ENCODE data around the gene RNASE1.
A peak's percentile ranks its signal among the peaks of the same experiment; 100 is the strongest.

The RNASE1 gene

DNA sequence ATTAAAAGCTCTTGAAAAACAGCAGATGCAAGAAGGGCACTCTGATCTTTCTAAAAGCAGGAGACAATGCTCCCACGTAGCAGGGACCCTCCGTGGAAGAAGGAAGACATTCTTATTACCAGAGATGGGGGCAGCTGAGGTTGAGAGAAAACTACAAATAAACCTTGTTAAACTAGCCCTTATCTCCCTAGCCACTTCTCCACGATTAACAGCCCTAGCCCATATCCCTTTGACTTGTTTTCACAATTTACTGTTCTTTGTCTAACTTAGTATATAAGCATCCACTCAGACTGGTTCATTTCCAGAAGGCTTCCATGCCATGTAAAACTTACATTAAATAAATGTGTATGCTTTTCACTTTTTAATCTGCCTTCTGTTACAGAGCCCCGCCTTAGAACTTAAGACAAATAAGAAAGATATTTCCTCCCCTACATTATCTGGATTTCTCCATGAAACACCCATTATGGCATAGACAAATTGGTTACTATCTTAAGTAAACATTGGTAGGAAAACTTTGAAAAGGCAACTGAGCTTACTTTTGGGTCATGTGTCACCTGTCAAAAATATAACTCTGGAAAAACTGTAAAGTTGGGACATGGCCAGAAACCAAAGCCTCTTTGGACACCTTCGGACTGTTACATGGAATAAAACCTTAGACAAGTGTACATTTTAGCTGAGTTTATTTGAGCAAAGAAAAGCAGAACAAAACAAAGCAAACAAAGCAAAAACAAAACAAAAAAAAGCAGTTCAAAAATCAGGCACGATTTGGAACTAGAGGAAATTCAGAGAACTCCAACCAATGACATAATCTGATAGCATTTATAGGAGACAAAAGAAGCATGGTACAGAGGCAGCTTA lies 4.9 kb upstream of the RNASE1 start:
- no peak for DNase-seq (ENCODE audit: low spot score)

- no peak for DNase-seq (ENCODE audit: low spot score)
These were observed 2.8 kb upstream of the RNASE1 start for GRCh38 chr14:20805485-20805884.

GRCh38 chr14:20803223-20803622 lies 579 bp upstream of the RNASE1 start:
- DNase-seq (ENCODE audit: low spot score): no peak

GRCh38 chr14:20801726-20802125 lies 918 bp downstream of the RNASE1 start:
- no peak for DNase-seq (ENCODE audit: low spot score)

DNA sequence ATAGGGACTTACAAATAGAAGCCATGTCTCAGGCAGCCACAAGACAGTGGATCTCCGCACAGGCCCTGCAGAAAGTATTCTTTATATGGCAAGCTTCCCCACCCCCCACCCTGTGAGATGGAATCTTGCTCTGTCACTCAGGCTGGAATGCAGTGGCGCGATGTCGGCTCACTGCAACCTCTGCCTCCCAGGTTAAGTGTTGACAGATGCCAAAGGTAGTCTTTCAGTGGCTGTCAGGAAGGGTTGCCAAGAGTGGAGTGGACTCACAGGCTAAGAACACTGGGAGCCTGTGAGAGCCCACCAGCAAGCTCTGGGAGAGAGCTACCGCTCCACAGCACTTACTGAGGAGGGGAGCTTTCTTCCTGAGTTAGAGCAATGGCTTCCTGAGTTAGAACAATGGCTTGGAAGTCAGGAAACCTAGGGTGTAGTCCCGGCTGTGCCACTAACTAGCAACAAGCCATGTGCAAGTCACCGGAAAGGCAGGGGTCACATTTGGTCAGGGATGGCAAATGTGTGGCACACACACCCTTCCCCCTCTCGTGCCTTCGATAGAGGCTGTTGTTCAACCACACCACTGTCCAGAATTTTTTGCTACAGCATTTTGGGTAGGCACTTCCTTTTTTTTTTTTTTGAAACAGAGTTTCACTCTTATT lies 2.6 kb downstream of the RNASE1 start:
- no peak for DNase-seq (ENCODE audit: low spot score)

DNA sequence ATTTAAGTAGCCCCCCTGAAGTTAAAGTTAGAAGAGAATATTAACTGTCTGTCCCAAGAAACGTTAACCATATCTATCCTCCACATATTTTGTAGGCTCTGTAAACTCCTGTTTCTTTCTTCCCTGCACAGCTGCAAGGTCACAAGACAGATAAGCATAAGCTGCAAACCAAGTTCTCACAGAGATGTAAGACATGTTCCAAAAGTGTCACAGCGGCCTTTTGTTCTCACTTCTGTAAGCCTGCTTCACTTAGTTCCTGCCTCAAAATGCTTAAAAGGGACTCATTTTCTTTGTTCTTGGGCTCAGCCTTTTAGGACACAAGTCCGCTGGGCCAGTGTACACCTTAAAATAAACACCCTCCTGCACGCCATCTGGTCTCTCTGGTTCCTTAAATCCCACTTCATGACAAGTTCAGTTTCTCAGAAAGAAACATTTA lies 3.2 kb downstream of the RNASE1 start:
- no peak for DNase-seq (ENCODE audit: low spot score)

GRCh38 chr14:20798932-20799331 lies 3.7 kb downstream of the RNASE1 start:
- no peak for DNase-seq (ENCODE audit: low spot score)

DNA sequence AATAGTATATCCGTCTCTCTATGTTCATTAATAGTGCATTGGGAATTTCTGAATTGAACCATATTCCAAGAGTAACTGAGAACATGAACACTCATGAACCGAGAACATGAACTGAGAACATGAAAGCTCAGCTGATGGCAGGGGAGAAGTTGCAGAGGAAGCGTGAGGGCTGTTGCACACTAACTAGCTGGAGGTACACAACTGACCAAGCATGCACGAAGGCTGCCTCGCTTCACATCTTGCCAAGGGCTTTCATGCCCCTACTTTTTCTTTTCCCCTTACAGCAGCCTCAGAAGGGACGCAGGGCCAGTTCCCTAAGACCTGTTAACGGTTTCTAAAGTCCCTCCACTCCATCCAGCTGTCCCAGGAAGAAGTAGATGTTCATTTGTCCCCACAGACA lies 4.3 kb downstream of the RNASE1 start:
- no peak for DNase-seq (ENCODE audit: low spot score)

DNA sequence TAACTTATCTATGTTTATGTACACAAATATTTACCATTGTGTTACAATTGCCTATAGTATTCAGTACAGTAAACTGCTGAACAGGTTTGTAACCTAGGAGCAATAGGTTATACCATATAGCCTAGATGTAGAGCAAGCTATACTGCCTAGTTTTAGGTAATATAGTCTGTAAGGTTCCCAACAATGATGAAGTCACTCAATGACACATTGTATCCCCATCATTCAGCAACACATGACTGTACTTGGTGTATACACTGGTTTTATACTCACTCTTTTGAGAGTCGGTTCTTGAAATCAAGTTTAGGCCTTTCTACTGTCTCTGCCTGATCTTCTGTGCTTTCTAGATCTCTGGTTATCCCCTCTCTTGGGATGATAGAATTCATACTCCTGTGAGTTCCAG lies 5.5 kb downstream of the RNASE1 start:
- DNase-seq (ENCODE audit: low spot score): no peak

DNA sequence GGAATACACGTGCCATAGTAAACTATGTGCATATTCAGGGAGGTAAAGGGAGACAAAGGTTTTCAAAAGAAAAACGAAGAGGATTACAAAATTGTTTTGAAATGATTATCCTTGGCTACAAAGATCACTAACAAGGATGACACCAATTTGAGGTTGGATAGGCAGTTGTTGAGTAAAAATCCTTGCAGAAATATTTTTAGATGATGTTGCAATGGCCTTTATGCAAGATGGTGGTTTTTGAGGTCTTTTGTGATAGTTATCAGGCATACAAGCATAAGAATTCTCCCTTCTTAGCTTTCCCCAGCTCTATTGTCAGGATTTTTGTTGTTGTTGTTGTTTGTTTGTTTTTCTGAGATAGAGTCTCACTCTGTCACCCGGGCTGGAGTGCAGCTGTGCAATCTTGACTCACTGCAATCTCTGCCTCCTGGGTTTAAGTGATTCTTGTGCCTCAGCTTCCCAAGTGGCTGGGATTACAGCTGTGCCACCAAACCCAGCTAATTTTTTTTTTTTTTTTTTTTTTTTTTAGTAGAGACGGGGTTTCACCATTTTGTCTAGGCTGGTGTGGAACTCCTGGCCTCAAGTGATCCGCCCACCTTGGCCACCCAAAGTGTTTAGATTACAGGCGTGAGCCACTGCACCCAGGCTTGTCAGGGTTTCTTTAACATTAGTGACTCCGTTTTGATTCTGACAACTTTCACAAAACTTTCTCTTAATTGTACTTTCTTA lies 7.8 kb downstream of the RNASE1 start:
- DNase-seq (ENCODE audit: low spot score): no peak

GRCh38 chr14:20792556-20792955 lies 10.1 kb downstream of the RNASE1 start:
- DNase-seq (ENCODE audit: low spot score): no peak

DNA sequence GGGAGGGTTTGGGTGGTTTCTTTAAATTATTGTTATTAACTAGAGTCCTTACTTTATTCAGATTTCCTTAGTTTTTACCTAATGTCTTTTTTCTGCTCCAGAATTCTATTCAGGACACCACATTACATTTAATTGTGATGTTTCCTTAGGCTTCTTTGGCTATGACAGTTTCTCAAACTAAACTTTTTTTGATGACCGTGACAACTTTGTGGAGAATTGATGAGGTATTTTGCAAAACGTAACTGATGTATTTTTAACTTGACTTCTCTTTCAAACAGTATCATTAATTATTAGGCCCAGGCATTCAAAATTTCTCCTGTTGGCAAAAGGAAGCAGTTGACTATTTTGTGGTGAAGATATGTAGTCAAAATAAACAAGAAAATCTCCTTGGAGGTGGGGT lies 11.0 kb downstream of the RNASE1 start:
- no peak for DNase-seq (ENCODE audit: low spot score)

DNA sequence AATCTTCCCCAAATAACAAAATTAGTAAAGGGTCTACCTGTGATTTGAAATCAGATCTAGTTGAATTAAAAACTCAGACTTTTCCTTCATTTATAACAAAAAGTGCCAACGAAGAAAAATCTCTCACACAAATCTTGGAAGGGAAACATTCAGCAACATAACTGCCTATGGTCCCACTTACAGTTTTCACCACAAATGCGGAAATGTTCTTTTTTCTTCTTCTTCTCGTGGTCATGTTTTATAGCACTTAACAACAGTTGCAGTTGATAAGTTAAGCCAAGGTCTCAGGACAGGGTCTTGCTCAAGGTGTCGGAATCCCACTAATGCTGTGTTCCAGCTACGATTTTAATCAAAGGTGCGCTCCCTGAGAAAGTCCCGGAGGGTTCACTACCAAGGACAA lies 11.5 kb downstream of the RNASE1 start:
- no peak for DNase-seq (ENCODE audit: low spot score)

DNA sequence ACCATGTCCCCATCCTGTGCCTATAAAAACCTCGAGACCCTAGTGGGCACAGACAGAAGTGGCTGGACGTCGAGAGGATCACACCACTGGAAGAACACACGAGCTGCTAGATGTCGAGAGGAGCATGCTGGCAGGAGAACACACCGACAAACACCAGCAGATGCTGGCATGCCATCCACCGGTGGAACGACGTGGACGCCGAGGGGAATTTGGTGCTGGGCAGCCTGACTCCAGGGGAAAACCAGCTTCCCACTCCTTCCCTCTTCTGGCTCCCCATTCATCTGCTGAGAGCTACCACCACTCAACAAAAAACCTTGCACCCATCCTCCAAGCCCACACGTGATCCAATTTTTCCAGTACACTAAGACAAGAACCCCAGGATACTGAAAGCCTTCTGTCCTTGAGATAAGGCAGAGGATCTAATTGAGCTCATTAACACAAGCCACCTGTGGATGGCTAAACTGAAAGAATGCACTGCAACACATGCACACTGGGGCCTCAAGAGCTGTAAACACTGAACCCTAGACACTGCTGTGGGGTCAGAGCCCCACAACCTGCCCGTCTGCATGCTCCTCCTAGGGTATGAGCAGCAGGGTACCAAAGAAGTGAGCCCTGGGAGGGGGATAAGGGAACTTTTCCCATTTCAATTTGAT lies 12.1 kb downstream of the RNASE1 start:
- DNase-seq (ENCODE audit: low spot score): no peak

DNA sequence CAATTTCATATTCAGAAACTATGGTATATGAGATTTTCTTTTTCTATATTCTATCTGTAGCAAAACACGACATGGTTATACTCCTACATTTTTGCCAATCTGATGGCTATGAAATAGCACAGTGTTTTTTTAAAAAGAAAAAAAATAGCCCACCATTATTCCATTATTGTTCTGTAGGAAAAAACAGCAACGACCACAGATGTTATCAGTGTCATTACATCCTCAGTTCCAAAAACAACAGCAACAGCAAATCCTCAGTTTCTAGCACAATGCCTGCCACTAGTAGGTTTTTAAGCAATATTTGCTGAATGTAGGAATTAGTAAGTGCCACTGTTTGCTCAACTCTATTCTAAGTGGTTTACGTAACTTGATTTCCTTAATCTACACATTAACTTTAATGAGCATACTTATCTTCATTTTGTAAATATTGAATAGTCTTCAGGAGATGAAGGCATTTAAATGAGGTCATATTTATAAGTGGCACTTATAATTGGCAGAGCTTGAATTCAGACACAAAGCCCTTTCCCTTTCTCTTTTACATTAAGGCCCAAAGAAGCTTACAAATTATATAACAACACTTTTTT lies 13.3 kb downstream of the RNASE1 start:
- DNase-seq (ENCODE audit: low spot score): no peak

- no peak for DNase-seq (ENCODE audit: low spot score)
These were observed 15.6 kb downstream of the RNASE1 start for GRCh38 chr14:20787025-20787424.

GRCh38 chr14:20782280-20782890 lies 20.3 kb downstream of the RNASE1 start:
- peak; percentile 27 for DNase-seq (ENCODE audit: low spot score)

DNA sequence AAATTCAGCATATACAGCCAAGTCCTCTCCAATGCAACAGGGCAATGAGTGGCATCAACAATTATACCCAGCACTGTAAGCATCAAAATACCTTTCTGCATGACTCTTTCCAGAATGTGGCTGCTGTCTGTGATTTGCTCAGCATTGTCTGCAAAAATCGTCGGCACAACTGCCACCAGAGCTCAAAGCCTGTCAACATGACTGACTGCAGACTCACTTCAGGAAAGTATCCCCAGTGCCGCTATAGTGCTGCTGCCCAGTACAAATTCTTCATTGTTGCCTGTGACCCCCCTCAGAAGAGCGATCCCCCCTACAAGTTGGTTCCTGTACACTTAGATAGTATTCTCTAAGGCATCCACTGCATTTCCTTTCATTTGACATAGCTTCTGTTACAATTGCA lies 20.8 kb downstream of the RNASE1 start:
- DNase-seq (ENCODE audit: low spot score): no peak

DNA sequence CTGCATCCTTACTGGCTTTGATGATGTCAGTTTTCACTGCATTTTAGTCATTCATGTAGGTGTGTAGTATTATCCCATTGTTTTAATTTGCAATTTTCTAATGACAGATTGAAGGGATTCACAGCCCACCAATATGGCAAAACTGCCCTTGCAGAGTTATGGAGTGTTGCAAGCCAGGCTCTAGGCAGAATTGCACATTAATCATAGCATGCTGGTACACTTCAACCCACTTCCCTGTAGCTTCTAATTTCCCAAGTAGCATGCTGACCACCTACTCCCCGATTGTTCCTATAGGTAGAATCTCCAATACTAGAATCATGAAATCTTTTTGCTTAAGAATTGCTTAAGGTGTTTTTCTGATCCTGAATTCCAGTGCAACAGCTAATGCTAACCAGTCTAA lies 26.7 kb downstream of the RNASE1 start:
- no peak for DNase-seq (ENCODE audit: low spot score)

DNA sequence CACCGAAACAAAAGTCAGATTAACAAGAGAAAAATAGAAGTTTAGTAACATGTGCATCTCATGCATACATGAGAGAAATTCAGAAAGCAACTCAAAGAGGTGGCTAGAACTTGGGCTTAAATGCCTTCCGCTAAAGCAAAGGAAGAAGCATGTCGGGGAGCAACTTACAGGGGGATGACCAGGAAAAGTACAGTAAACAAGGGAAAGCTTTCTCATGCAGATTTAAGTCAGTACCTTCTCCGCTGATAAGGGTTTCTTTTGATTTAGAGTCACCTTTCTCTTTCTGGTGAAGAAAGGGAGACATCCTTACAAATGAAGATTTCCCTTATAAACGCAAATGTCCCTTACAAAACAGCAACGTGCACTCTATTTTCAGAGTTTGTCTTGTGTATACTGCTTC lies 27.6 kb downstream of the RNASE1 start:
- no peak for DNase-seq (ENCODE audit: low spot score)

- DNase-seq (ENCODE audit: low spot score): no peak
These were observed 28.3 kb downstream of the RNASE1 start for GRCh38 chr14:20774258-20774824.
